Activated CD8-positive, alpha-beta T cell treated with anti-CD3 and anti-CD28 coated beads for 36 hours (primary cell): ENCODE results near the gene TBX10. TPM values are rescaled to one million over a fixed set of nuclear protein-coding genes. Genes with fewer than 3 reads are reported as not detected.
"Not testable (repeated sequence)": the region's sequence is repeated elsewhere in the genome, so short reads cannot be mapped to it uniquely, and the experiment has no call there.

Source experiments
- ATAC-seq: fragments of 200-7000 bp; cut with Tn5 transposase; one replicate; pipeline ENCODE4 v1.10.0; 2021; ENCODE audit warnings: mild to moderate bottlenecking, moderate library complexity
- CTCF ChIA-PET: fragments of 350-600 bp; sonication (Branson Sonifier 250); formaldehyde crosslinking; loops from one replicate; lab custom pipeline; 2021; ENCODE audit warnings: antibody characterized with exemption; lab: Charles Lee
- POLR2A ChIA-PET: fragments of 350-600 bp; sonication (Branson Sonifier 250); formaldehyde crosslinking; loops from one replicate; lab custom pipeline; 2021; ENCODE audit warnings: antibody characterized with exemption; lab: Charles Lee
- DNase-seq: peaks from one replicate; pipeline ENCODE4 v3.0.0-alpha.2; 2020
- H3K27ac Mint-ChIP-seq: one replicate; pipeline ENCODE4 v1.8.0; 2021; ENCODE audit warnings: mild to moderate bottlenecking, mixed read lengths
- H3K27me3 Mint-ChIP-seq: one replicate; pipeline ENCODE4 v1.8.0; 2021; ENCODE audit warnings: mixed read lengths
- H3K36me3 Mint-ChIP-seq: one replicate; pipeline ENCODE4 v1.8.0; 2021; ENCODE audit warnings: low read depth, mixed read lengths
- H3K4me1 Mint-ChIP-seq: one replicate; pipeline ENCODE4 v1.8.0; 2021; ENCODE audit warnings: low read depth, mixed read lengths
- H3K4me3 Mint-ChIP-seq: one replicate; pipeline ENCODE4 v1.8.0; 2021; ENCODE audit warnings: mild to moderate bottlenecking, moderate library complexity, mixed read lengths
- H3K9me3 Mint-ChIP-seq: one replicate; pipeline ENCODE4 v1.8.0; 2021; ENCODE audit warnings: mixed read lengths
- CTCF ChIP-seq: fragments of 200-600 bp; IDR thresholded peaks from one replicate; pipeline ENCODE4 v1.8.0; 2022; ENCODE audit warnings: antibody characterized with exemption, mild to moderate bottlenecking
- intact Hi-C: fragments of 100-400 bp; cut with micrococcal nuclease; formaldehyde crosslinking; loops from one replicate; pipeline ENCODE4 v1.10.0; 2022
- total RNA-seq, 2 experiments: library from RNA; stranded (reverse); gene quantifications; one replicate each; pipeline ENCODE4 v1.2.3, GENCODE V29; 2021

Gene TBX10
- total RNA-seq, 2 experiments from 2014 or later: not detected

GRCh38 chr11:67640758-67641337 lies 1.3 kb upstream of the TBX10 start:
- intact Hi-C loops: no loop called here
- POLR2A ChIA-PET: no interaction called here
- CTCF ChIA-PET: interaction anchor here (1.0 to 3.4 kb wide), 2 partner anchors 8 to 10 kb away, joined by 3 to 9 read pairs; partner anchors contain the start of gene ACY3
- peaks cover 6% of the 10 kb centered on the region for H3K4me1 Mint-ChIP-seq
- DNase-seq (no peak), ATAC-seq (no peak)
- no peak for TF ChIP-seq CTCF
- H3K4me3 Mint-ChIP-seq: no peak overlapping the region
- no peaks in the 10 kb centered on the region for H3K27me3 Mint-ChIP-seq
- no peaks in the 10 kb centered on the region for H3K36me3 Mint-ChIP-seq
- no peak overlapping the region for H3K27ac Mint-ChIP-seq
- H3K9me3 Mint-ChIP-seq: peaks cover 2% of the 10 kb centered on the region

- intact Hi-C loops: no loop called here
- ChIA-PET POLR2A (interaction anchor here (1.2 kb wide), 1 partner anchor 11 kb away, joined by 4 read pairs; the partner anchor contains the start of gene NUDT8), CTCF (interaction anchor here (1.0 to 3.4 kb wide), 3 partner anchors 9 to 10 kb away, joined by 3 to 9 read pairs (median 8); partner anchors contain the start of genes ACY3 and NUDT8)
- Mint-ChIP-seq H3K27ac (no peak overlapping the region), H3K4me1 (peaks cover 6% of the 10 kb centered on the region), H3K36me3 (no peaks in the 10 kb centered on the region), H3K4me3 (no peak overlapping the region), H3K27me3 (no peaks in the 10 kb centered on the region), H3K9me3 (peaks cover 2% of the 10 kb centered on the region)
- peak; percentile 42 for TF ChIP-seq CTCF
- DNase-seq (peak; percentile 77), ATAC-seq (peak; percentile 87)
Measured at GRCh38 chr11:67640021-67640757, 626 bp upstream of the TBX10 start.

GRCh38 chr11:67638535-67639437 lies 777 bp downstream of the TBX10 start:
- H3K27ac Mint-ChIP-seq: no peak overlapping the region
- DNase-seq: no peak
- CTCF ChIA-PET: interaction anchor here (0.9 to 3.4 kb wide), 5 partner anchors 9 to 21 kb away, joined by 3 to 9 read pairs (median 3); partner anchors contain the start of gene NUDT8

GRCh38 chr11:67637441-67637840 lies 2.1 kb downstream of the TBX10 start:
- H3K27ac Mint-ChIP-seq, H3K27me3 Mint-ChIP-seq, DNase-seq, ATAC-seq, H3K4me1 Mint-ChIP-seq, intact Hi-C loops, H3K4me3 Mint-ChIP-seq, H3K9me3 Mint-ChIP-seq, H3K36me3 Mint-ChIP-seq: not testable (repeated sequence)
- POLR2A ChIA-PET: interaction anchor here (1.1 kb wide), 1 partner anchor 8 kb away, joined by 4 read pairs; the partner anchor contains the start of gene NUDT8
- CTCF ChIA-PET: interaction anchor here (1.4 to 3.4 kb wide), 3 partner anchors 11 to 23 kb away, joined by 3 to 9 read pairs (median 3); no protein-coding TSS in a partner anchor

More at GRCh38 chr11:67638535-67639437, 777 bp downstream of the TBX10 start:
- H3K9me3 Mint-ChIP-seq: no peaks in the 10 kb centered on the region
- no peak for ATAC-seq
- H3K4me3 Mint-ChIP-seq: no peak overlapping the region
- POLR2A ChIA-PET: interaction anchor here (1.1 to 1.2 kb wide), 2 partner anchors 10 kb away, joined by 4 read pairs; partner anchors contain the start of gene NUDT8
- intact Hi-C loops: no loop called here
- H3K4me1 Mint-ChIP-seq: peaks cover 2% of the 10 kb centered on the region
- no peaks in the 10 kb centered on the region for H3K36me3 Mint-ChIP-seq
- TF ChIP-seq CTCF: no peak
- no peaks in the 10 kb centered on the region for H3K27me3 Mint-ChIP-seq

GRCh38 chr11:67636962-67637361 lies 2.6 kb downstream of the TBX10 start:
- peaks cover 2% of the 10 kb centered on the region for H3K4me1 Mint-ChIP-seq
- intact Hi-C loops: no loop called here
- no peaks in the 10 kb centered on the region for H3K9me3 Mint-ChIP-seq
- no peaks in the 10 kb centered on the region for H3K27me3 Mint-ChIP-seq
- no peak overlapping the region for H3K27ac Mint-ChIP-seq
- TF ChIP-seq CTCF: no peak
- H3K36me3 Mint-ChIP-seq: no peaks in the 10 kb centered on the region
- H3K4me3 Mint-ChIP-seq: no peak overlapping the region
- ATAC-seq (no peak), DNase-seq (no peak)
- ChIA-PET POLR2A (no interaction called here), CTCF (interaction anchor here (1.4 to 3.4 kb wide), 3 partner anchors 12 to 22 kb away, joined by 3 to 9 read pairs (median 3); no protein-coding TSS in a partner anchor)
